NCI-H510A treated with DMSO at 0.1 percent for 48 hours (cell line): Measurements from ENCODE around the gene PTPRN2.
"Not testable (repeated sequence)": the region's sequence is repeated elsewhere in the genome, so short reads cannot be mapped to it uniquely, and the experiment has no call there.

Experiments used
- DNase-seq: peaks from one replicate; lab custom pipeline; 2025; lab: John Stamatoyannopoulos, UW

Gene PTPRN2

GRCh38 chr7:157952050-157952667, 635.5 kb downstream of the PTPRN2 start:
- no peak for DNase-seq

DNA sequence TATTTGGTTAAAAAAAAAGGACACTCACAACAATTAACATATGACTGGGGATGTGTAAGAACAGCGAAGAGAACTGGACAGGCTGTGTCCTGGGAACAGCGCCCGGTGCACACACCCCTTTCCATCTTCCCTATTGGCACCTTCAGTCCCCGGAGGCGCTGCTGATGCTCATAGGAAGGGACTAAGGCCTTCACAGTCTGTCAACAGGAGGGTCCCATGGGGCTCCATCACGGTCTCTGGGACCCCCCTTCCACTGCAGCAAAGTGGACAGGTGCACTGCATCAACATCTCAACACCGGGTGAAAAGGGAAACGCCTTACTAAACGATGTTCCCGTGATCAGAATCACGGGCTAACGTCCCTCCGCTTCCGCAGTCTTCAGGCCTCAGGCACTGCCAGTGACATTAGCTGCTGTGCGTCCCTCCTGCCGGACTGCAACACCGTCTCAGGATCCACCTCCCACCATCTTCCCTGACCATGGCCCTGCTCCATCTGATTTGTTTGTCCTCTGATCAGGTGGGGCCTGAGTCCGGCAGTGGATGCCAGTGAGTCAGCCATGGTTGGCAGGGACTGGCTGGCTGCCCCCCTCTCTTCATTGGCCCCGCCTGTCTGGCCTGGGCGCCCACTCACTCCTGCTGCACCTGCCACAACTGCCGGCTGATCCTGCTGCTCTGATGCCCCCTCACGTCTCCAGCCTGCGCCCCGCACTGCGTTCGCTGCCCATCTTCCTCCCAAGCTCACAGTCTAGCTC, 636.1 kb downstream of the PTPRN2 start:
- DNase-seq = no peak

DNA sequence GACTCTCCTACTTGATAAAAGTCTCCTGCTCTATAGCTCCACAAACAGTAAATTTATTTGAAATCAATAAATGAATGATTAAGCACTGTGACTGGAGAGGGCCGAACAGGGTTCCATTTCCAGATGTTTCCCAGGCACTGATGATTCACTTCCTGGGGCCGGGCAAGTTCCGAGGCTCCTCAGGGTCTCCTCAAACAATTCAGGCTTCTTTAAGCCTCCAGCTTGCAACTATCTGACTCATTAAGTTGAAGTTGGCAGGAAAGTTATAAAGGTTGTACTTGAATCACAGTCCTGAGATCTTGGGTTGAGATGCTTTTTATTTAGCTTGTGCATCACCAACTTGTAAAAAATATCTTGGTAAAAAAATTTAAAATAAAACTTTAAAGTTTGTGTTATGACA, 637.9 kb downstream of the PTPRN2 start:
- no peak for DNase-seq

- DNase-seq = no peak
These were observed 640.1 kb downstream of the PTPRN2 start for GRCh38 chr7:157947504-157947903.

DNA sequence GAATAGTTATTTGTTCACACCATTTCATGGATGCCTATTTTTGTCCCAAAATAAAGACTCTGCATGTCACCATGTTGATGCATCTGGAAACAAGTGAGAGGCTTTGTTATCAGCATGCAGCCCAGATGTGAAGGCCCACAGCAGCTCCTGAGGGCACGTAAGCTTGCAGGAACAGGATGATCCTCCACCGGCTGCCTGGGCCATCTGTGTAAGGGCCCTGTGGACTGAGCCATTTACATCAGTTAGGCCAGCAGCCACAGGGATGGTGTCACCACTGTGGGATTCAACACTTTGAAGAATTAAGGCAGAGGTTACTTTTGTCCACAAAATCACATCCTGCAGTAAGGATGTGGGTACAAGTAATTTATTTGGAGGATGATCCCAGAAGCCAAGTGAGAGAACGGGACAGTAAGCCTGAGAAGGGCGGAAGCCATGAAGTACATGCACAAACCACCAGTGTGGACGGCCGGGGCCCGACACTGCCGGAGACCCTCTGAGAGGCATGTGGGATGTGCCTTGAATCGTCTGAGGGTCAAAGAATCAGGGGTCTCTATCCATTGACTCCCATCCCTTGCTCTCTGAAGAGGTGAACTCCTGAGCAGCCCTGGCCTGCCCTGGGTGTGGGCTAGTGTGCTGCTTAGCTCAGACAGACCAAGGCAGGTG, 641.1 kb downstream of the PTPRN2 start:
- DNase-seq = no peak

- DNase-seq = no peak
These were observed 642.2 kb downstream of the PTPRN2 start for GRCh38 chr7:157945401-157945800.

- DNase-seq = no peak
These were observed 642.8 kb downstream of the PTPRN2 start for GRCh38 chr7:157944734-157945291.

DNA sequence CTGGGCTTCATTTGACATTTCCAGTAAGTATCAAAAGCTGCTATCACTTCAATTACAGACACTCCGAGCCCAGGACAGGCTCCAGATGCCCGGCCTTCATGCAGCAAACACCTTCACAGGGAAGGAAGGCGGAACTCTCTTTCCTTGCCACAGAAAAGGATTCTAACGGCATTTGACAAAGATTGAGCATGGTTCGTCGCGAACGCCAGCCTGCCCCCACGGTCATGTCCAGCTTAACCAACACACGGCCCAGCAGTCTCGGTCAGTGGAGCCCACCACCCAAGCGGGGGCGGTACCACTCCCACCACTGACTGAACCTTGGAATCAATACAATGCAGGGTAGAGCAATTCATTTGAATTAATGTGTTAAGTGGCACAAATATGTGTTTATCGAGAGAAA, 643.6 kb downstream of the PTPRN2 start:
- DNase-seq = no peak

- no peak for DNase-seq
These were observed 644.1 kb downstream of the PTPRN2 start for GRCh38 chr7:157943561-157943960.

- DNase-seq = no peak
These were observed 646.4 kb downstream of the PTPRN2 start for GRCh38 chr7:157941210-157941609.

DNA sequence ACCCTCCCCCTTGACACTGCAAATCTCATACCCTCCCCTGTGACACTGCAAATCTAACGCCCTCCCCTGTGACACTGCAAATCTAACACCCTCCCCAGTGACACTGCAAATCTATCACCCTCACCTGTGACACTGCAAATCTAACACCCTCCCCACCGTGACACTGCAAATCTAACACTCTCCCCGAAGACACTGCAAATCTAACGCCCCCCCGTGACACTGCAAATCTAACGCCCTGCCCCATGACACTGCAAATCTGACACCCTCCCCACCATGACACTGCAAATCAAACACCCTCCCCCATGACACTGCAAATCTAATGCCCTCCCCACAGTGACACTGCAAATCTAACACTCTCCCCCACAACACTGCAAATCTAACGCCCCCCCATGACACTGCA, 647.1 kb downstream of the PTPRN2 start:
- no peak for DNase-seq

- no peak for DNase-seq
These were observed 649.4 kb downstream of the PTPRN2 start for GRCh38 chr7:157938211-157938610.

DNA sequence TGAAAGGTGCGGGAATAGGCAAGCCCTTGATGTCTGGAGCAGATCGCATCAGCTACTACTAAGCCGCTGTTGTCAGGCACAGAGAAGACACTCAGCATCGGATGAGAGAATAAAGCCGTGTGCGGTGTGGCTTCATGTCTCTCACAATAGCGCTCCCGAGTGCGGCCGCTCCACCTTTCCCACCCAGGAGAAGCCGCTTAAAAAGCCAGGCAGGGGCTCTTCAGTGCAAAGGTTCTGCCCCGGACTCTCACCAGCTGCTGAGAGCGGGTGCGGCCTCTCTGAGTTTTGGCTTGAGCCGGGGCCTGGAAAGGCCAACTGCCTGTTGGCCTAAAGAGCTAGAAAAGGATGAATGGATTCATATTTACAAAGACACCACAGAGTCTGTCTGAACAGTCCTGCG, 650.2 kb downstream of the PTPRN2 start:
- no peak for DNase-seq

DNA sequence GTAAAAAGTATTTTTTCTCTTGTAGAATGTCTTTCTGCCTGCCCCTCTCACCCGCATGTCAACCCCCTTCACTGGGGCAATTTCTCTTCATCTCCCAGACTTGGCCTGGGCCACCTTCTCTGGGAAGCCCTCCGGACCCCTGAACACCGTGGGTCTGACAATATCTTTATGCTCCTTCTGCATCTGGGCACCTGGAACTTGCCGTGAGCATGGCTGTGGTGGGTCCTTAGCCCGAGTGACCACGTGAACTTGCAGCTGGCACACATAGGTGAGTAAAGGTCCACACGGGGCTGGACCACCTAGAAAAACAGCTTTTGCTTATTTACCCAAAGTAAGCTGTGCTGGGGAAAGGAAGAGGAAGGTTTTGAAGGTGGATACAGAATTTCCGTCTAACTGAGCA, 650.6 kb downstream of the PTPRN2 start:
- DNase-seq = no peak

- DNase-seq = not testable (repeated sequence)
These were observed 651.9 kb downstream of the PTPRN2 start for GRCh38 chr7:157935721-157936120.

DNA sequence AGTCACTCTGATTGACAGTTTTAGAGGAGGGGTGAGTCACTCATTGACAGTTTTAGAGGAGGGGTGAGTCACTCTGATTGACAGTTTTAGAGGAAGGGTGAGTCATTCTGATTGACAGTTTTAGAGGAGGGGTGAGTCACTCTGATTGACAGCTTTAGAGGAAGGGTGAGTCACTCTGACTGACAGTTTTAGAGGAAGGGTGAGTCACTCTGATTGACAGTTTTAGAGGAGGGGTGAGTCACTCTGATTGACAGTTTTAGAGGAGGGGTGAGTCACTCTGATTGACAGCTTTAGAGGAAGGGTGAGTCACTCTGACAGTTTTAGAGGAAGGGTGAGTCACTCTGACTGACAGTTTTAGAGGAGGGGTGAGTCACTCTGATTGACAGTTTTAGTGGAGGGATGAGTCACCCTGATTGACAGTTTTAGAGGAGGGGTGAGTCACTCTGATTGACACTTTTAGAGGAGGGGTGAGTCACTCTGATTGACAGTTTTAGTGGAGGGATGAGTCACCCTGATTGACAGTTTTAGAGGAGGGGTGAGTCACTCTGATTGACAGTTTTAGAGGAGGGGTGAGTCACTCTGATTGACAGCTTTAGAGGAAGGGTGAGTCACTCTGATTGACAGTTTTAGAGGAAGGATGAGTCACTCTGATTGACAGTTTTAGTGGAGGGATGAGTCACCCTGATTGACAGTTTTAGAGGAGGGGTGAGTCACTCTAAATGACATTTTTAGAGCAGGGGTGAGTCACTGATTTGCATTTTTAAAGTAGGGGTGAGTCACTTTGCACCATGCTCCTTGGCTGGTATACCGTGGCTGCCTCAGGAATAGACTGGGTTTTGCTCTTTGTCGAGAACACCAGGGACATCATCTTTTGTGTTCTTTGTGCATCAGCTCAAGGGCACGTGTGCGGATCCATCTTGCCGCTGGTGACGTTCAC, 654.1 kb downstream of the PTPRN2 start:
- DNase-seq = not testable (repeated sequence)

DNA sequence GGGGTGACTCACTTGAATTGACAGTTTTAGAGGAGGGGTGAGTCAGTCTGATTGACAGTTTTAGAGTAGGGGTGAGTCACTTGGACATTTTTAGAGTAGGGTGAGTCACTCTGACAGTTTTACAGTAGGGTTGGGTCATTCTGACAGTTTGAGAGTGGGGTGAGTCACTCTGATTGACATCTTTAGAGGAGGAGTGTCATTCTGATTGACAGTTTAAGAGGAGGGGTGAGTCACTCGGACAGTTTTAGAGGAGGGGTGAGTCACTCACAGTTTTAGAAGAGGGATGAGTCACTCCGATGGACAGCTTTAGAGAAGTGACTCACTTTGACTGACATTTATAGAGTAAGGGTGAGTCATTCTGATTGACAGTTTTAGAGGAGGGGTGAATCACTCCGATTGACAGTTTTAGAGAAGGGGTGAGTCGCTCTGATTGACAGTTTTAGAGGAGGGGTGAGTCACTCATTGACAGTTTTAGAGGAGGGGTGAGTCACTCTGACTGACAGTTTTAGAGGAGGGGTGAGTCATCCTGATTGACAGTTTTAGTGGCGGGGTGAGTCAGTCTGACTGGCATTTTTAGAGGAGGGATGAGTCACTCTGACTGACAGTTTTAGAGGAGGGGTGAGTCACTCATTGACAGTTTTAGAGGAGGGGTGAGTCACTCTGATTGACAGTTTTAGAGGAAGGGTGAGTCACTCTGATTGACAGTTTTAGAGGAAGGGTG, 655.0 kb downstream of the PTPRN2 start:
- no peak for DNase-seq

GRCh38 chr7:157930926-157931466, 656.6 kb downstream of the PTPRN2 start:
- no peak for DNase-seq

- DNase-seq = peak; percentile 43
These were observed 657.2 kb downstream of the PTPRN2 start for GRCh38 chr7:157930441-157930840.

GRCh38 chr7:157929671-157930070, 658.0 kb downstream of the PTPRN2 start:
- DNase-seq = no peak
